ENCODE data around the gene CRB1.

The CRB1 gene

DNA sequence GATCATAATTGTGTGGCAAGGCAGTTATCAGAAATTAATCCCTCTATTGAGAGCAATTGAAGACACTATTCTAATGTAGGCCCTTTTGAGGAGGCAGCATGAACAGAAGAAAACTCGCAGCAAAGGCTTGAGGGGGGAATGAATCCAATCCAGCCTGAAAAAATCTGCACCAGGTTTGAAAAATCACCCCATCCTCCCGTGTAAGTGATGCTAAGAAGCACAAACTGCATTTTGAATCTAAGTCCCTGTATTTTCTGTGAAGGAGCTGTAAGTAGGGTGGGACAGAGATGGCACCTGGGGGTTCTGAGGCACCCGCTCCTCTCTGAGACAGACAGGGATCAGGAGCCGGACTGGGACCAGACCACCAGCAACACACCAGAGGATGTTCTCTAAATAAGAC is at the start of gene CRB1:
CRB1 (plus strand) TSS at position 241 of the 400 bp plus-strand sequence. CDS start 161 bp downstream, outside the sequence.
- TF ChIP-seq, protein P1, sequence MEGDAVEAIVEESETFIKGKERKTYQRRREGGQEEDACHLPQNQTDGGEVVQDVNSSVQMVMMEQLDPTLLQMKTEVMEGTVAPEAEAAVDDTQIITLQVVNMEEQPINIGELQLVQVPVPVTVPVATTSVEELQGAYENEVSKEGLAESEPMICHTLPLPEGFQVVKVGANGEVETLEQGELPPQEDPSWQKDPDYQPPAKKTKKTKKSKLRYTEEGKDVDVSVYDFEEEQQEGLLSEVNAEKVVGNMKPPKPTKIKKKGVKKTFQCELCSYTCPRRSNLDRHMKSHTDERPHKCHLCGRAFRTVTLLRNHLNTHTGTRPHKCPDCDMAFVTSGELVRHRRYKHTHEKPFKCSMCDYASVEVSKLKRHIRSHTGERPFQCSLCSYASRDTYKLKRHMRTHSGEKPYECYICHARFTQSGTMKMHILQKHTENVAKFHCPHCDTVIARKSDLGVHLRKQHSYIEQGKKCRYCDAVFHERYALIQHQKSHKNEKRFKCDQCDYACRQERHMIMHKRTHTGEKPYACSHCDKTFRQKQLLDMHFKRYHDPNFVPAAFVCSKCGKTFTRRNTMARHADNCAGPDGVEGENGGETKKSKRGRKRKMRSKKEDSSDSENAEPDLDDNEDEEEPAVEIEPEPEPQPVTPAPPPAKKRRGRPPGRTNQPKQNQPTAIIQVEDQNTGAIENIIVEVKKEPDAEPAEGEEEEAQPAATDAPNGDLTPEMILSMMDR (conservative IDR thresholded peaks at IDR 0.05; ENCODE audit: low read depth, low read length), result no peak
- H3K4me3 ChIP-seq (ENCODE audit: low read depth, low read length), result no peak within 1 kb of the TSS
- DNase-seq (ENCODE audit: low read depth), result peak; percentile 7

DNA sequence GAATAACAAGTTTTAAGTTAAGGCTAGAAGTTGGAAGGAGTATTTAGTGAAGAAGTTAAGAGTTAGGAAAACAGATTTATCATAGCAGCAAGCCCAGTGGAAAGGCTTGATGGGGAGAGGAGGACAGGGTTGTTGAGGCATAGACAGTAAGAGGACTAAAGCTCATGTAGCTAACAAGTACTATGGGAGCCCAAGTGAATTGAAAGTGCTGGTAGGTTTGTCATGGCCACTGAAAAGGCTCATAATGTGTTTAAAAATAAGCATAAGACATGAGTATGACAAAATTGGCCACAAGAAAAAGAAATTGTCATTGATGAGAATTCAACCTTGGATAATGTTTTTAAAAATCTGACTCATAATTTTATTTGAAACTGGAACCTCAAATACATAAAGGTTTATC is 49.2 kb upstream of the CRB1 start:
- no peak for DNase-seq (ENCODE audit: low read depth)
- H3K4me3 ChIP-seq (ENCODE audit: low read depth, low read length), result no peak overlapping the region
- TF ChIP-seq, protein P1 (conservative IDR thresholded peaks at IDR 0.05; ENCODE audit: low read depth, low read length), result no peak

DNA sequence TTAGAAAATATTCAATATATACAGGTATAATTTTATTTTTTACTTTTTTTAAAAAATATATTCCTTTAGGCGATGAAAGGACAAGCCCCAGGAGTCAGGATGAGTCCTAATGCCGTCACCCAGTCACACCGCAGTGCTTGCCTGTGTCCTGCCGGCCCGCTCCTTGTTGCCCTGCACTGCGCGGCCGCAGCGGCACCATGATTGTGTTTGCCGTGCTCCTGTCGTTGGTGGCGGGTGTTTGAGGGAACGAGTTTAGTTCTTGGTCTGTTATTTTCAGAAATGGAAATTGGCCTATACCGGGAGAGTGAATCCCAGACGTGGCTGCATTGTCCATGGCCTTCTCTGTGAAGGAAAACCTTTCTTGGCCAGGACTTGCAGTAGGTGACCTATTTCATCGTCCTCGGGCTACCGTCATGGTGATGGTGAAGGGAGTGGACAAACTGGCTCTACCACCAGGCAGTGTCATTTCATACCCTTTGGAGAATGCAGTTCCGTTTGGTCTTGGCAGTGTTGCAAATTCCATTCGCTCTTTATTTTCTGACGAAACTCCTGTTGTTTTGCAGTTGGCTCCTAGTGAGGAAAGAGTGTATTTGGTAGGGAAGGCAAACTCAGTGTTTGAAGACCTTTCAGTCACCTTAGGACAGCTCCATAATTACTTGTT is 45.9 kb upstream of the CRB1 start:
- no peak for DNase-seq (ENCODE audit: low read depth)
- no peak overlapping the region for H3K4me3 ChIP-seq (ENCODE audit: low read depth, low read length)
- TF ChIP-seq, protein P1 (conservative IDR thresholded peaks at IDR 0.05; ENCODE audit: low read depth, low read length), result no peak

DNA sequence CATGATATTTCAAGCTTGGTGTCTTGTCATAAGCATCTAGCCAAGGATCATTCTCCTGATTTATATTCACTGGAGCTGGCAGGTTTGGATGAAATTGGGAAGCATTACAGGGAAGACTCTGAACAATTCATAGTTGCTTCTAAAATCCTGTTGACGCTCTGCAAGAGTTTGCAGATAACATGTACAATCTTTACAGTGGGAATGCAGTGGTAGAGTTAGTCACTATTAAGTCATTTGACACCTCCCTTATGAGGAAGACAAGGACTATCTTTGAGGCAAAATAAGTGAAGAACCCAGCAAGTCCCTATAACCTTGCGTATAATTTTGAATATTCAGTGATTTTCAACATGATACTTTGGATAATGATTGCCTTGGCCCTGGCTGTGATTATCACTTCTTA is 45.3 kb upstream of the CRB1 start:
- TF ChIP-seq, protein P1 (conservative IDR thresholded peaks at IDR 0.05; ENCODE audit: low read depth, low read length), result no peak
- DNase-seq (ENCODE audit: low read depth), result no peak
- H3K4me3 ChIP-seq (ENCODE audit: low read depth, low read length), result no peak overlapping the region

DNA sequence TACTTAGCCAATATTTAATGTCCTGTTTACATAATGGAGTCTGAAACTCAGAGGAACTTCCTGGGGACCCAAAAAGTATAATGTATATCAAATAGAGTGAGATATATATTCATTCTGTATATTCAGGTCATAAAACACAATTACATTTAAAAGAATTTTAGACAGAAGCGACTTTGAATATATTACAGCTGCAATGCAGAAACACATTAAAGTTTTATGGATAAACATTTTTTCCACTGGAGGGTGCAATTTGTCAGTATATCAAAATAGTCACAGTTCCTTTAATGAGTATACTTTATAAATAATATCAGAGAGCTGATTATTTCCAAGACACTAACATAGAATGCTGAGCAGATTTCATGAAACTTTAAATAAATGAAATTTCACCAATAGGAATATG is 43.9 kb upstream of the CRB1 start:
- TF ChIP-seq, protein P1 (conservative IDR thresholded peaks at IDR 0.05; ENCODE audit: low read depth, low read length), result peak; percentile 42
- H3K4me3 ChIP-seq (ENCODE audit: low read depth, low read length), result no peak overlapping the region
- DNase-seq (ENCODE audit: low read depth), result peak; percentile 32

DNA sequence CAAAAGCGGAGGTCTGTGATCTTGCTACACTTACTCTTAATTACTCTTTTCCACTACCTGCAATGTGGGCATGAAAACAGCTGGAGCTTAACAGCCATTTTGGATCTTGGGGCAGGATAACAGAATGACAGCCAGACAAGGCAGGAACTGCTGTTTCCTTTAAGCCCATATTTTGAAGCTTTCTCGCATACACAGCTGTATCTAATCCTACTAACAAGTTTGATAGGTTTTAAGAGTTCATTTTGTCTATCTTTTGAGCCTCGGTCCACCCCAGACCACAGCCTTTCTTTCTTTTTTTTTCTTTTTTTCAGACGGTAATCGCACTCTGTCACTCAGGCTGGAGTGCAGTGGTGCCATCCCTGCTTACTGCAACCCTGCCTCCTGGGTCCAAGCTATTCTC is 42.4 kb upstream of the CRB1 start:
- TF ChIP-seq, protein P1 (conservative IDR thresholded peaks at IDR 0.05; ENCODE audit: low read depth, low read length), result no peak
- no peak for DNase-seq (ENCODE audit: low read depth)

DNA sequence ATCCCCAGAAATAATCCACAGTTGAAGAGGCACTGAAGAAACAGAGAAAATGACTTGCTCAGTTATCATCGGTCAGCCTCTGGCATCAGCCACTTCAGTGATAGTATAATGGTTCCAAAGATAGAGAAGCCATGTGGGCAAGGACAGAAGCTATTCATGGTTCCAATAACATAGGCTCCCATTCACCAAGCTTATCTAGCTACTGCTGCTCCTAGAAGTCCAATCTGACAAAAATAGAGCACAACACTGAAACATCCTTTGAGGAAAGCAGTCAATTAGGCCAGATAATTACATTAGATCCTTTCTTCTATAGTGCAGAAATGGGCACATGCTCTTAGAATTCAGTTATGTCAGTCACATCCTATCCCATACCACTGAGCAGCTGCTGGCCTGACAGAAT is 33.5 kb upstream of the CRB1 start:
- TF ChIP-seq, protein P1 (conservative IDR thresholded peaks at IDR 0.05; ENCODE audit: low read depth, low read length), result no peak
- DNase-seq (ENCODE audit: low read depth), result no peak
- H3K4me3 ChIP-seq (ENCODE audit: low read depth, low read length), result no peak overlapping the region

More for the DNA sequence above, 42.4 kb upstream of the CRB1 start:
- no peak overlapping the region for H3K4me3 ChIP-seq (ENCODE audit: low read depth, low read length)

Measured in choroid plexus epithelial cell (primary cell).